Stimulated activated CD8-positive, alpha-beta memory T cell treated with anti-CD3 and anti-CD28 coated beads, Interleukin-7, amount 100 ng/mL, for 48 hours (primary cell): ENCODE measurements around the gene HIC1.

Source experiments
- DNase-seq, 2 donors: peaks; one replicate each; pipeline ENCODE4 v3.0.0-alpha.2; 2020; ENCODE audit warnings: low read depth in 1 of 2; ENCODE audit errors: extremely low read depth in 1 of 2

The HIC1 gene

DNA sequence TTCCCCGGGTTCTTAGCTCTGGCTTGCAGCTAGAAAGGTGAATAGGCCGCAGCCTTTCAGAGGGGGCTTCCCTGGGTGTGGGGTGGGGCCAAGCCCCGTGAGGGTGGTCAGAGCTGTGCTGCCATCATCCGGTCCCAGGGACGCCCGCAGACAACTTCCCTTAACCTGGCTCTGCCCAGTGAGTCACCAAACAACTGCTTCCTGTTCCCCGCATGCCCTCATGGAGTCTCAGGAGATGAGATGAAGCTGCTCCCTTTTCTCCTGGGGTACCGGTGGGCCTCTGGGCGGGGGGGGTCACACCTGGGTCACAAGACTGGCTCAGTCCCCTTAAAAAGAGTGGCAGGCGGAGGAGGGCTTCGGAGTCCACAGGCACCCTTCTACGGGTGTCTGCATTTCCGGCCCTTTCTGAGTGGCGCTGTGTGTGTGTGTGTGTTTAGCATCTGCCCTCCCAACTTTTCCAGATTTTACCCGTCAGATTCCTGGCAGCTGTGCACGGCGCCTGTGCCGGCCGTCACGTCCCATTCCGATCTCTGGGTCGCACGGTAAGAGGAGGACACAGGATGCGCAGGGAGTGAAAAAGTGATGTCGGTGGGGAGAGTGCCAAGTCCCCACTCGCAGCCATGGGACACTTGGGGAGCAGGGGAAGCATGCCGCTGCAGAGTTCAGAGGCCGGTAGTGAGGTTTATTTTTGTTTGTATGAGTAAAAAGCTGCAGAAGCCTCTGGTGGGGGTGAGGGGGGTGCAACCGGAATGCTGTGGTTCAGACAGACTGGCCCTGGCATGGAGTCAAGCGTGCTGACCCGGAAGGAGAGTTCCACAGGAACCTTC is 16.8 kb downstream of the HIC1 start:
- DNase-seq = no peak

DNA sequence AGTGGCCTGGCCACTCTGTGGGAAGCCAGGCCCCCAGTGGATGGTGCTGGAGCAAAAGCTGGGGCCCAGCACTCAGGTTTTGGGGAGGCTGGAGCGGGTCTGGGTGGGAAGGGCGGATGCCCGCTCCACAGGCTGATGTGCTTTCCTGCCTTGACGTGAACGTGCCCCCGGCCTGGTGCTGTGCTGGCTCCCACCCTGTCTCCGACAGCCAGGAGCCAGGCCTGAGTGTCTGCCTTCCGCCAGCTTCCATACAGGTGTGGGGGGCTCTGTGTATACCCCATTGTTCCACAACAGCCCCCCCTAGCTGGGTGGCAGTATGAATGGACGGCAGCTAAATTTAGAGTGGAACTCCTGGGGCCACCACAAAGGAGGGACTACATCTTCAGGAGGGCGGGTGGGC is 20.0 kb downstream of the HIC1 start:
- DNase-seq = no peak

DNA sequence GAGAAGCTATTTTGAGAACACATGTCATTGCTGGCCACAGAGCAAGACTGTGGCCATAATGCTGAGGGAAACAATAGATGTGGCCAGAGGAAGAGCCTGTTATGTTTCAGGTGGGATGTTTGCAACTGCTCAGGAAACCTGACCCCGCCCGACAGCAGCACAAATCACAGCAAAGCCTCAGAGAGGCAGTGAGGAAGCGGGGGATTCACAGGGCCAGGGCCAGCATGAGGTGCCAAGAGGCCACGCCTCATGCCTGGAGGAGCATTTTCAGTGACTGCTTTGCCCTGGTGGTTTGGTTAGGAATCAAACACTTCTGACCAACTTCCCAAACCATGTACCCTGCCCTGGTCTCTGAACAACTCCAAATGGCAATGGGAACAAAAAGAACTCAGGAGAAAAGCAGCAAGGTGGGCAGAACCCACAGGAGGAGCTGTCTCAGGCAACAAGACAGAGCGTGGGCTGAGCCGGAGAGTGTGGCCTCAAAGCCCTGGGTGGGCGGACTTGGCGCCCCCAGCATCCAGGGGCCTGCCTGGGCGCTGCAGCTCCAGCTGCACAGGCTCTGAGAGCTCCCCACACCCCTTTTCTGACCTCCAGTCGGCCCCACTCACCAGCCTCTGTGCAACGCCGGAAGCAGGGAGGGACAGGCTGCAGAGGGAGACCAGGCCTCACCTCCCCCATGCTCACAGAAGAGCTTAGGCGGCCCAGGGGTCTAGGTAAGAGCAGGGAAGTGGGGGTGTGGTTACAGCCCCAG is 20.6 kb downstream of the HIC1 start:
- DNase-seq = no peak

DNA sequence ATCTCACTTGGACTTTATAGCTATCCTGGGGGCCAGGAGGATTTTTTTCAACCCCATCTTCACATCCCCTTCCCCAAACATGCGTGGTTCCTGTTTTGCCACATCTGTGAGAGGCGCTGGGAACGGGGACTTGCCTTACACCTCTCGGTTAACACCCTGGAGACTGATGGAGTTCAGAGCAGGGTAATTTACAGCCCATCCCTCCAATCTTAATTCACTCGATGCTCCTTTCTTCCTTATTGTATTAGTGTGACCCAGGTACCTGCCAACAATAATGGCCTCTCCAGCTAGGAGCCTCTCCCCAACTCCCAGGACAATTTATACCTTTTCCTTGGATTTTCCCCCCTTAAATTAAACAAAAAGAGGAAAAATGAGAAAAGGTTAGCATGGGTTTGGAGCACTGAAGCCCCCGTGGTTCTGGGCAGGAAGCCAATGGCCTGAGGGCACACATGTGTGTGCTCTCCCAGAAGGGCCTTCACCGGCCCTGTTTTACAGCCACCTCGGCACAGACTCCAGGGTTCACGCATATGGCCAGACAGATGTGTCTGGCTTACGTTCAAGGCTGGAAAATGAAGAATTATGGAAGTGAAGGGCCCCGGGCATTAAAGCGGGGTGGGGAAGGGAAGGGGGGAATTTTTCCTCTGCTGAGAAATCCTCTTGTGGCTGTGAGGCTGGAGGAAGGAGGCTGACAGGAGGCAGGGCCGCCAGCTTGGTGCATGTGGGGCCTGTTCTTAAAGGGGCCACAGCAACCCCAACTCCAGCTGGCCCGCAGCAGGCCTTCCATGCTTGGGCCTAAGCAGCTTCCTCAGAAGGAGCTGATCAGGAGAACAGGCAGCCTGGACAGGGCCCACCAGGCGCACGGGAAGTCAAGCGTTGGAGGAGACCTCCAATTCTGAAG is 21.4 kb downstream of the HIC1 start:
- DNase-seq = no peak

DNA sequence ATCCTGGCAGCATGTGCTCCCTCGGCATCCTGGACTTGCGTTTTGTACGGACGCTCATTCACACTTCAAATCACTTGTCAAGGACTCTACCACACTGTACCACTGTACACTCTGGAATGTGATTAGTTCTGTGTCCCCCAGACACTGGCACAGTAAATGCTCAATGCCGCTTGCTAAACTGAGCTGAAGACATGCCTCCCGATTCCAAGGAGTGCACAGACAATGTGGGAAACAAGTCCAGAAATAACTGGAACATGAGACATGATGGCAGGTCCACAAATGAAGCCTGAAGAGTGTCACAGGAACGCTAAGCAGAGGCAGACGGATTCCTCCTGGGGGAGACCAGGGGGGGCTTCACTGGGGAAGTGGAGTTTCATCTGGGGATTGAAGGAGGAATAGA is 22.1 kb downstream of the HIC1 start:
- no peak for DNase-seq

DNA sequence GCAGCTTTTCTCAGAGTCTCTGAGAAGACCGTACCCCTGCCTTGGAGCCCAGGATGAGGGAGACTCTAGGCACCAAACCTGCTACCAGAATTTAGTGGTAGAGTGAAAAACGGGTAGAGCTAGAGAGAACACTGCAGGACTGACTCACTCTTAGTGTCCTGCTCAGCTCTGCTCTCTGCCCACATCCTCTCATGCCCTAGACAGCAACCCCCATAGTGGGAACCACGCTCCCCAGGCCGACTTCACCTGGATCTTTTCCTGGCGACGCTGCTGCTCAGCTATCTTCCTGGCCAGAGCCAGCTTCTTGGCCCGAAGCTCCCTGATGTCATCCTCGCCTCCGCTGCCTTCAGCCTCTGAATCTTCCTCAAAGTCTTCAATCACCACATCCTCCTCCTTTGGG is 26.7 kb downstream of the HIC1 start:
- no peak for DNase-seq

DNA sequence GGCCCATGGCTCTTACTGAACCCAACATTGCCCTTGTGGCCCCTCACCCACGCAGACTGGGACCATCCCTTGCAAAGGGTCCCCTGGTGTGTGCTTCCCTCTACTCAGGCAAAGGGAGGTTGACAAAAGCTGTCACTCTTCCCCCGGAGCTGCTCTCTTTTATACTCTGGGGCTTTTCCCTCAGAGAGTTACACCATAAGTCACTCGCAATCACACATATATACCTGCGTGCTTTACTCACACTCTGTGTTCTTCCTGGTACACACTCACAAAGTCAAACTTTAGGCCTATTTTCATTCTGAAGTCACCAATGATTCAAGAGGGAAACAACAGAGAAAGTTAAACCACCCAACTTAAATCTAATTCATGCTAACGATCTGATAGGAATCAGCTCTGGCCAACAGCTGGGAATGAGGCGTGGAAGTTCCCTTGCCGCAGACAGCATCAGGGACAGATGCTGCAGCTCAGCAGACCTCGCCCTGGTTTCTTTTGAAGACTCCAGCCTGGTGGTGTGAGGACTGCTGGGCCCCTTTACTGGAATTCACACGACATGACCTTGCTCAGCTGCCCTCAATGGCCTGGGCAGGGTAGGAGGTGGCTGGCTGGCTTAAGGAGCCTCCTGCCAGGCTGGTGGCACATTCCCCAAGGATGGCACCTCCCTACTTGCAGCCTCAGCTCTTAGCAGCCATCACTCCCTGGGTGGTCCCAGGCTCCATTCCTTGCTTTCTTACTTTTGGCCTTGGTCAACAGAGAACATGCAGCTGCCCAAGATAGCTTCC is 27.3 kb downstream of the HIC1 start:
- no peak for DNase-seq

DNA sequence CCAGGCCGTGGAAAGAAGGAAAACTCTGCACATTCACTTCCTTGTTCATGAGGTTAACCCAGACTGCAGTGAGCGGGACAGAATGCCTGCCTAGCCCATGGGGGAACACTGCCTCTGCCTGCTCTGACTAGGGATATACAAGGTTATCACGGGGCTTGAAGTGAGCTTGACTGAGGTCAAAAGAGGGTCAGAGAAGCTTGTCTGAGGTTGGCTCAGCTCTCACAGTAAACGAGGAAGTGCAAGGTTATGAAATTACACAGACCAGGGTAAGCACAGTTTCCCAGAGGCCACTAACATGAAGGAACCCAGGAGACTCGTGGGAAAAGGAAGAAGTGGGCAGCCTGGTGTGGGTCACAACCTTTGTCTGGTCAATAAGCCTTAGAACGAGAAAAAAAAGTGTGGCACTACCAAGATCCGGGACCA is 28.7 kb downstream of the HIC1 start:
- DNase-seq = no peak

DNA sequence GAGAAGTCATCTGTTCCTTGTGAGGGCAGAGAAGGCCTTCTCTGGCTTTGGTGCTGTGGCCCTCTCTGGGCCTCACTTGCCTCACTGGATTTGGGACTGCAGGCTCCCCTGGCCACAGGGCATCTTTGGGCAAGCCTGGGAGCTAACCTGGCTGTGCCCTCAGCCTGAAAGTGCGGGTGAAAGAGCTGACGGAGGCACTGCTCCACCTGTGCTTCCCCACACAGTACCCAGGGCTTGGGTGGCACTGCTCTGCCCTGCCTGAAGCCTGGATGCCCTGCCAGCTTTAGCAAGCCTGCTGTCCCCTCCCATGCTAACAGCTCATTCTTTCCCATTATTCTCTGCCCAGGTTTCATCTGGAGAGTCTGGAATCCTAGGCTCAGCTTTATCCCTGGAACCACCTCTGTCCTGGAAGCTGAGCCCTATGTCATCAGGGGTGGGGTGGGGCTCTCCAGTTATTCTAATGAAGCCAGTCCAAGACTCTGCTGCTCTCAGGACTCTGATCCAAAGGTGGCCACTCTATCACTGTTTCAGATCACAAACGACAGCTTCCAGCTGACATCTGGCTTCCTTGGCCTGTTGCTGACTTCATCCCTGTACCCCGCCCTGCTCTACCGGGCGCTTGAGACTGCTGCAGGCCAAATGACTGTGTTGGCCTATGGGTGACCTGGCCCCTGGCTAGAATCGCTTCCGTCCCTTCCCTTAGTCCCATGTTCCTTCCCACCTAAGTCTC is 29.3 kb downstream of the HIC1 start:
- DNase-seq = no peak

DNA sequence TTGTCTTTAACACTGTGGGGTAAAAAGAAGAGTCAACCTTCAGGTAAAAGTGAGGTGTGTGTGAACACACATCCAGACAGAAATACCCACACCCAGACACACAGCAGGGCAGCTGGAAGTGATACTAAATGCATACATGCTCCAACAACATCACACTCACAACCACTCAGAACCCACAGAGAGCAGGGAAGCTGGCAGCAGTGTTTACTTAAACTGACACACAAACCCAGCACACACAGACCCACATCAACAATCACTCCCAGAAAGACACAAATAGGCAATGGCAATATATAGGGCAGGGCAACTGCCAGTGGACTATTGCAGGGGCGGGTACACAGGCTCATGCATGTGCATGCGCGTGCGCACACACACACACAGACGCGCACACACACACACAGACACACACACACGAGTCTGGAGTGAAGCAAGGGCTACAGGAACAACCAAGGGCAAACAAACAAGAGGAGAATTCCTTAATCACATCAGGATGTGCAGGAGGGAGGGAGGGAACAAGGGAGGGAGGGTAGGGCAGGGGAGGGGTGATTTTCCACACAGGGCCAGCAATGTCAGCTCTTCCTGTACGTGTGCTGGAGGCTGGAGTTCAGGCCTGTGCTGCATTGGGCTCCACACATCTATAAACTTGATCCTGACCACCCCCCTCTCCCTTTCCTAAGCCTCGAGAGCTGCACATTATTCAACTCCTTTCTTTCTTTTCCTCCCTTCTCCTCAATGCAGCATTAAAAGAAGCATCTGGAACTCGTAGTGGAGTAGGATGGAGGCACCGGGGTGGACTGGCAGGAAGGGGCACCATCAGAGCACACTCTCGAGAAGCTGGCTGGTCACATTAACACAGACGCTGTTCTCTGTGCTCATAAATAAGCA is 30.1 kb downstream of the HIC1 start:
- no peak for DNase-seq

DNA sequence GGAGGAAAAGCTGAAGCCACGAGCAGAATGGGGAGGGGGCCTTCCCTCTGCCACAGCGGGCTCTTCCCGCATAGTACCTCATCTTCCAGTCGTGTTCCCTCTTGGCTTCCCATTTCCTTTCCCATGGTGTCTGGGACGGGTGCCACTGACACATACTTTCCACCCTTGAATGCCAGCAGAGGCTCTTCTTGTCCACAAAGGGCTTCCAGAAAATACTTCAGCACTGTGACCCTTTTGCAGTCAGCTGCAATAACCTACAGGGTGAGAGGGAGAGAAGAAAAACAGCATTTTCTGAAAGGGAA is 30.7 kb downstream of the HIC1 start:
- DNase-seq = no peak

DNA sequence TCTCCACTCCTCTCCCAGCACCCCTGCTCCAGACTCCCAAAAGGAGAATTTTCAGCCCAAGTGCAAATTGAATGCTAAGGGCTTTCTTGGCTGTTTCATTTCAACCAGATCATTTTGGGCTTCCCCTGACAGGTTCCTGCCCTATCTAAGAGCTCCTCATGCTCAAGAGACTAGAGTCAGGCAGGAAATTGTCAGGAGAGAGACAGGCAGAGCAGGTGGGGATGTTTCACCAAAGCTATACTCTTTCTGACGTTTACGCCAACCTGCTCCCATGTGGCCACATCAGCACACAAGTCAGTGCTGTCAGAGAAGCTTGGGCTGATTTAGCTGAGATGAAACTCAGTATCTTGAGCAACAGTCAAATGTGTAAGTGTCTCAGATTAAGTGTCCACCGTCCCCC is 31.4 kb downstream of the HIC1 start:
- no peak for DNase-seq

DNA sequence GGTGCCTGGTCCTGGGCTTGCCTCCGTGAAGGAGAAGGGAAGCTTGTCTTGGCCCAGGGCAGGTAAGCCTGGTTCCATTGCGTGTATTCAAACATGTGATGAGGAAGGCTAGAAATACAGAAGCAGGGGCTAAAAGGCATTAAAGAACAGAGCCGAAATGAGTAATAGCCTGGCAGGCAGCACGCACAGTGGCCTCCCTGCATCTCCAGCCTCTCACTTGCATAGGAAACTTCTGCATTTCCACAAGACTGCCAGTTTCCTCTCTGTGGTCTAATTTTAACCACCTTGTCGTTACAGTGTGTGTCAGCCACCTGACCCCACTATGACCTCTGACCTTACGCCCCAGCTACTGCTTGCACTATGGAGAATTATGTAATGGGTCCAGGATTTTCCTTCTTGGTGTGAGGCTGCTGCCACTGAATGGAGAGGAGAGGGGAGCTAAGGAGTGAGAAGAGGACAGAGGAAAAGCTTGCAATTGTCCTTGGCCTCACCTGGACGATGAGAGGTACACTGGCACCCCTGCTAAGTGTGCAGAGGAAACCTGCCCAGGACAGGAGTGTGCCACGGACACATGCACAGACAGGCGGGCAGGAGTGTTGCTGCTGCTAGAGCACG is 32.8 kb downstream of the HIC1 start:
- DNase-seq = peak; percentile 45 to 47

DNA sequence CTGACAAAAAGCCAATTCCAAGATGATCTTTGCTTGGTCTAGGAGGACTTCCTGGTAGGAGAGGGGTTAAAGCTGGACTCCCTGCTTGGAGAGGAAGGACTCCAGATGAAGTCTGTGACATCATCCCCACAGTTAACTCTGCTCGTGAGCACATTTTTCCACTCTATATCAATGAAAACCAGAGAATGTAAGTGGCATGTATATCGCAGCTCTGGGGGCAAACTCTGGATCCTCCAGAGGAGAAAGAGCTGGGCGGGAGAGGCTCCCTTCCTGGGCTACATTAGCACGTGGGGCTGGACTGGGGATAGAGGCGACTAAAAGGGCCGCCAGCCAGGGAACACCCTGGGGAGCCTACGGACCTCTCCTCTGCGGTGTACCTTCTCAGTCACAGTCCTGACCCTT is 34.1 kb downstream of the HIC1 start:
- DNase-seq = no peak

DNA sequence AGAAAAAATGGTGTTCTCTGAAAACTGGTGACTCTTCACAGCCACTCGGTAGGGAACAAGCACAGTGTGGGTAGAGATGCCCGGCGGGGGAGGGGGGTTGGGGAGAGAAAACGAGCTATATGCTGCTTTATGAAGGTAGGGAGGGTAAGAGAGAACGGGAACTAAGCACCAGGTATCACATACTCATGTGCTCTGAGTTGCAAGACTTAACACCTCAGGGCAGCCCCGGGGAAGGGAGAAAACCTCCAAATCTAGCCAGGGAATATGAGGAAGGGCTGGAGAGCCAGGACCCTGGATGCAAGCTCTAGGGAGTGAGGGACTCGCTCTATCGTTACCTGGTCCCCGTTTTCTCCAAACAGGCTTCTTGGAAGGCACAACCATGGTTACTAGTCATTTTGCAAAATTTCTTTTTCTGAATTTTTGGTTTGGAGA is 35.3 kb downstream of the HIC1 start:
- DNase-seq = no peak

DNA sequence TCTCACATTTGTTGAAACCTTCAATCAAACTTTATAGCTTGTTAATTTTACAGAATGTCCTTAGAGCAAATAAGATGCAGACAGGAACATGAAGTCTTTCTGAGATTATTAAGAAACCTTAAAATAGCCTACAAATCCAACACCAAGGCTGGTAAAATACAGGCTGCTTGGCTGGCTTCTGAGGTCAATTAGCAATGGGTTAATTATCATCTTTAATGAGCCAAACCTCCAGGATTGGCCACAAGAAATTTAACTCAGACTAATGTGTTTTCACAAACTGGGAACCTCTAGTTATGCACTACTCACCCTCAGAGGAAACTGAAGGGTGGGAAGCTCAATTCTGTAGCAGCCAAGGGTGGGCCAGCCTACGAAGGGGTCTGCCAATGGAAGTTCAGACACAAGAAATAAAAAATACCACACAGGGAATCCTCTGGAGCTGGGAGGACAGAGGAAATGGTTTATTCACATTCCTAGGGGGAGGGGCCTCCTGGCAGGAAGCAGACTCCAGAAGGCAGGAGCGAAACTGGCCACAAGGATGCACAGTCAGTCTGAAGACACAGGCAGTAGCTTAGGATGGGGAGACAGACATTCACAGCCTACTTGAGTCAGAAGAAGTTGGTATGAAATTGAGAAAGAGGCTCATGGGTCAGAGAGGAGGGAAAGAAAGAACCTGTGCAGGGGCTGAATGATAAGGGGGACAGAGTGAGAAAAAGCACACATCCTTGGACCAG is 36.1 kb downstream of the HIC1 start:
- no peak for DNase-seq

DNA sequence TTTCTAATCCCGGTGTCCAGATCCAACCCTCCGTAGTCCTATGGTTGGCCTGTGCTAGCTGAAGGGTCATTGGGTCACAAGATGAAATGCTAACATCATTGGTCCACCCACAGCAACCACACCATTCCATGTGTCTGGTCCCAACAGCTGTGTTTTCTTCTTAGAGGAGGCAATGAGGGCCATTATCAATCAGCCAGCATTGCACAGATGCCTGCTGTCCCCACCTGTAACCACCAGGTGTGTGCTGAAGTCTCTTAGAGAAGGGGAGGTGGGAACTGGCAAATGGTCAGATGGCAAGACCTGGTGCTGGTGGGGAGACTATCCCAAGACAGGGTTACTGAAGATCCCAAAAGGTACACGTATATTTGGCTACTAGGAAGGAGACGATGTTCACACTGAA is 37.4 kb downstream of the HIC1 start:
- DNase-seq = no peak

DNA sequence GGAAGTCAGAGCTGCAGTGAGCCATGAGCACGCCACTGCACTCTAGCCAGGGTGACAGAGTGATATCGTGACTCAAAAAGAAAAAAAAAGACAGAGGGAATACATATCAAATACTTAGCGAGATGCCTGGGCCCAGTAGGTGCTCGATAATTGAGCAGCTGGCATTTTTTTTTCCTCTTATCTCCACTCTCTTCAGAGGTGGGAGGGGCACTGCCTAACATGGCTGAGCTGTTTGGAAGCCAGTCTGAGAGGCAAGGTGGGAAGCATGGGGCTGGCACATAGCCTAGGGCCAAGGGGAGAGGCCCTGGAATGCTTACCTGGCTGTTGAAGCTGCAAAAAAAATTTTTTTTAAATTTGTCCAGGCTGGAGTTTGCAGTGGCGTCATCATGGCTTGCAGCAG is 38.4 kb downstream of the HIC1 start:
- no peak for DNase-seq
